Chondrocyte (in vitro differentiated cells): ENCODE data around the gene MAGEF1. TPM values are rescaled to one million over a fixed set of nuclear protein-coding genes. Genes with fewer than 3 reads are reported as not detected.

ENCODE experiments used
- DNase-seq: peaks from one replicate; pipeline ENCODE4 v3.0.0; 2021; ENCODE audit warnings: mixed read lengths, low spot score
- H3K27ac Mint-ChIP-seq: one replicate; pipeline ENCODE4 v1.8.0; 2021; ENCODE audit warnings: mild to moderate bottlenecking, moderate library complexity, mixed read lengths; ENCODE audit not compliant: unreplicated experiment
- H3K27me3 Mint-ChIP-seq: 2 replicates; pipeline ENCODE4 v1.8.0; 2021; ENCODE audit warnings: low read depth, mixed read lengths
- H3K36me3 Mint-ChIP-seq: 2 replicates; pipeline ENCODE4 v1.8.0; 2021; ENCODE audit warnings: low read depth, mixed read lengths
- H3K4me1 Mint-ChIP-seq: 2 replicates; pipeline ENCODE4 v1.8.0; 2021; ENCODE audit warnings: low read depth, mild to moderate bottlenecking, mixed read lengths
- H3K4me3 Mint-ChIP-seq: one replicate; pipeline ENCODE4 v1.8.0; 2021; ENCODE audit warnings: mild to moderate bottlenecking, moderate library complexity, mixed read lengths; ENCODE audit not compliant: unreplicated experiment
- H3K9me3 Mint-ChIP-seq: 2 replicates; pipeline ENCODE4 v1.8.0; 2021; ENCODE audit warnings: low read depth, mixed read lengths
- CTCF ChIP-seq: fragments of 200-600 bp; sonication (generic); IDR thresholded peaks from 2 replicates; pipeline ENCODE4 v1.5.0; 2021; ENCODE audit warnings: antibody characterized with exemption, mild to moderate bottlenecking, moderate library complexity
- total RNA-seq: library from RNA; stranded (reverse); gene quantifications from 3 replicates; pipeline ENCODE4 v1.2.1, GENCODE V29; 2021

Gene MAGEF1
- total RNA-seq, 1 donor from 2014 or later: 37.8 TPM

GRCh38 chr3:184680385-184681345, 31.2 kb downstream of the MAGEF1 start:
- TF ChIP-seq CTCF: no peak
- Mint-ChIP-seq H3K27ac (peak overlapping the region; percentile 45), H3K4me1 (peaks cover 29% of the 10 kb centered on the region), H3K4me3 (no peak overlapping the region), H3K9me3 (no peaks in the 10 kb centered on the region), H3K27me3 (peaks cover 2% of the 10 kb centered on the region), H3K36me3 (no peaks in the 10 kb centered on the region)
- DNase-seq: peak; percentile 36

GRCh38 chr3:184679056-184679816, 32.6 kb downstream of the MAGEF1 start:
- Mint-ChIP-seq H3K4me3 (peak overlapping the region; percentile 31), H3K36me3 (no peaks in the 10 kb centered on the region), H3K27ac (peak overlapping the region; percentile 93), H3K27me3 (peaks cover 6% of the 10 kb centered on the region), H3K9me3 (no peaks in the 10 kb centered on the region), H3K4me1 (peaks cover 22% of the 10 kb centered on the region)
- peak; percentile 8 for TF ChIP-seq CTCF
- DNase-seq: no peak

- Mint-ChIP-seq H3K27me3 (peaks cover 6% of the 10 kb centered on the region), H3K27ac (peak overlapping the region; percentile 93), H3K36me3 (no peaks in the 10 kb centered on the region), H3K9me3 (no peaks in the 10 kb centered on the region), H3K4me3 (no peak overlapping the region), H3K4me1 (peaks cover 22% of the 10 kb centered on the region)
- no peak for DNase-seq
- TF ChIP-seq CTCF: no peak
Measured at GRCh38 chr3:184678317-184679055, 33.4 kb downstream of the MAGEF1 start.

GRCh38 chr3:184677344-184678316, 34.2 kb downstream of the MAGEF1 start:
- Mint-ChIP-seq H3K9me3 (no peaks in the 10 kb centered on the region), H3K27ac (no peak overlapping the region), H3K4me3 (no peak overlapping the region), H3K36me3 (no peaks in the 10 kb centered on the region), H3K4me1 (peaks cover 22% of the 10 kb centered on the region), H3K27me3 (peaks cover 6% of the 10 kb centered on the region)
- no peak for DNase-seq
- no peak for TF ChIP-seq CTCF
